ENCODE results near the gene ABR. TPM values are rescaled to one million over a fixed set of nuclear protein-coding genes. Genes with fewer than 3 reads are reported as not detected.
"Not testable (repeated sequence)": the region's sequence is repeated elsewhere in the genome, so short reads cannot be mapped to it uniquely, and the experiment has no call there.

Gene ABR
- total and polyA plus RNA-seq, 2 of the 13 experiments (the other 11 are each of a cell fraction or from before 2014, with no cell fraction given) = 12.4 to 40.4 TPM

DNA sequence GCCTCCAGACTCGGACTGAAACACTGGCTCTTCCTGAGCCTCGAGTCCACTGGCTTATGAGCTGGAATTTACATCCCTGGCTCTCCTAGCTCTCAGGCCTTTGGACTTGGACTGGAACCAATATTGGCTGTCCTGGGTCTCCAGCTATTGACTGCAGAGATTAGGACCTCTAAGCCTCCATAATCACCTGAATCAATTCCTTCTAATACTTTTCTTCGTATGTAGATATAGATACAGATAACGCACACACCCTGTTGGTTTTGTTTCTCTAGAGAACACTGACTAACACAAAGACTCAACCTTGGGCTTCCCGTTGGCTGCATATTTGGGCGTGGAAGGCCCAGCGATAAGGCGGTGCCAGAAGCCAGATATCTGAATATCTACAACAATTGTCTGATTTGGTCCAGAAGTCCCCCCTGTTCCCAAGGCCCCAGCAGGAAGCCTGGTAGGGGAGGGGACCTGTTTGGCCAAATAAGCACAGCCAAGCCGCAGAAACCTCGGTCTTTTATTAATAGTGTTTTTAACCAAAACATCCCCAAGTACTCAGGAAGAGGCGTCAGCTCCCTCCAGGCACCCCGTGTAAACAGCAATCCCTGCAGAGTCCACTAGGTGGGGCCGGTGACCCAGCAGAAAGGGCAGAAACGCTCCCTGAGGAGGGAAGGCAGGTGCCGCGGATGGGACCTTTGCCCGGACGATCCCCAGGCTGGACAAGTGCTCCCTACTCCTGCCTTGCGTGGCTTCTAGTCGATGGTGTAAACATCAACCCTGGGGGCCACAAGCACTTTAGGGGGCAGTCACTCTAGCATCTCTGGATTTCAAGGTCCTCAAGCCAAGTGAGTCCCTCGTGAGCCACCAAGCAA is 57.0 kb downstream of the ABR start (continued):
- TF ChIP-seq ZBTB42 (CRISPR knock-in tag; IDR thresholded peaks at IDR 0.05) (no peak), FOXK2 (IDR thresholded peaks at IDR 0.05) (no peak), FOXA3 (CRISPR knock-in tag; IDR thresholded peaks at IDR 0.05) (peak; percentile 84), KLF15 (CRISPR knock-in tag; IDR thresholded peaks at IDR 0.05; ENCODE audit: borderline replicate concordance) (no peak), IRF2 (CRISPR knock-in tag; IDR thresholded peaks at IDR 0.05) (0 out of 2 replicates have a peak, but pooled peaks have one; percentile 47), TBX3 (IDR thresholded peaks at IDR 0.05; ENCODE audit: borderline replicate concordance) (no peak), KLF16 (CRISPR knock-in tag; IDR thresholded peaks at IDR 0.05) (no peak), KDM2A (CRISPR knock-in tag; IDR thresholded peaks at IDR 0.05; ENCODE audit: borderline replicate concordance, low read depth) (peak; percentile 68), ZSCAN25 (CRISPR knock-in tag; IDR thresholded peaks at IDR 0.05) (no peak), ZNF264 (CRISPR knock-in tag; IDR thresholded peaks at IDR 0.05) (no peak), MBD4 (IDR thresholded peaks at IDR 0.05; ENCODE audit: borderline replicate concordance, low read length) (no peak)
- TF ChIP-seq, protein P1, sequence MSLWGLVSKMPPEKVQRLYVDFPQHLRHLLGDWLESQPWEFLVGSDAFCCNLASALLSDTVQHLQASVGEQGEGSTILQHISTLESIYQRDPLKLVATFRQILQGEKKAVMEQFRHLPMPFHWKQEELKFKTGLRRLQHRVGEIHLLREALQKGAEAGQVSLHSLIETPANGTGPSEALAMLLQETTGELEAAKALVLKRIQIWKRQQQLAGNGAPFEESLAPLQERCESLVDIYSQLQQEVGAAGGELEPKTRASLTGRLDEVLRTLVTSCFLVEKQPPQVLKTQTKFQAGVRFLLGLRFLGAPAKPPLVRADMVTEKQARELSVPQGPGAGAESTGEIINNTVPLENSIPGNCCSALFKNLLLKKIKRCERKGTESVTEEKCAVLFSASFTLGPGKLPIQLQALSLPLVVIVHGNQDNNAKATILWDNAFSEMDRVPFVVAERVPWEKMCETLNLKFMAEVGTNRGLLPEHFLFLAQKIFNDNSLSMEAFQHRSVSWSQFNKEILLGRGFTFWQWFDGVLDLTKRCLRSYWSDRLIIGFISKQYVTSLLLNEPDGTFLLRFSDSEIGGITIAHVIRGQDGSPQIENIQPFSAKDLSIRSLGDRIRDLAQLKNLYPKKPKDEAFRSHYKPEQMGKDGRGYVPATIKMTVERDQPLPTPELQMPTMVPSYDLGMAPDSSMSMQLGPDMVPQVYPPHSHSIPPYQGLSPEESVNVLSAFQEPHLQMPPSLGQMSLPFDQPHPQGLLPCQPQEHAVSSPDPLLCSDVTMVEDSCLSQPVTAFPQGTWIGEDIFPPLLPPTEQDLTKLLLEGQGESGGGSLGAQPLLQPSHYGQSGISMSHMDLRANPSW (CRISPR knock-in tag; IDR thresholded peaks at IDR 0.05; ENCODE audit: borderline replicate concordance) = no peak
- TF ChIP-seq, protein P2, sequence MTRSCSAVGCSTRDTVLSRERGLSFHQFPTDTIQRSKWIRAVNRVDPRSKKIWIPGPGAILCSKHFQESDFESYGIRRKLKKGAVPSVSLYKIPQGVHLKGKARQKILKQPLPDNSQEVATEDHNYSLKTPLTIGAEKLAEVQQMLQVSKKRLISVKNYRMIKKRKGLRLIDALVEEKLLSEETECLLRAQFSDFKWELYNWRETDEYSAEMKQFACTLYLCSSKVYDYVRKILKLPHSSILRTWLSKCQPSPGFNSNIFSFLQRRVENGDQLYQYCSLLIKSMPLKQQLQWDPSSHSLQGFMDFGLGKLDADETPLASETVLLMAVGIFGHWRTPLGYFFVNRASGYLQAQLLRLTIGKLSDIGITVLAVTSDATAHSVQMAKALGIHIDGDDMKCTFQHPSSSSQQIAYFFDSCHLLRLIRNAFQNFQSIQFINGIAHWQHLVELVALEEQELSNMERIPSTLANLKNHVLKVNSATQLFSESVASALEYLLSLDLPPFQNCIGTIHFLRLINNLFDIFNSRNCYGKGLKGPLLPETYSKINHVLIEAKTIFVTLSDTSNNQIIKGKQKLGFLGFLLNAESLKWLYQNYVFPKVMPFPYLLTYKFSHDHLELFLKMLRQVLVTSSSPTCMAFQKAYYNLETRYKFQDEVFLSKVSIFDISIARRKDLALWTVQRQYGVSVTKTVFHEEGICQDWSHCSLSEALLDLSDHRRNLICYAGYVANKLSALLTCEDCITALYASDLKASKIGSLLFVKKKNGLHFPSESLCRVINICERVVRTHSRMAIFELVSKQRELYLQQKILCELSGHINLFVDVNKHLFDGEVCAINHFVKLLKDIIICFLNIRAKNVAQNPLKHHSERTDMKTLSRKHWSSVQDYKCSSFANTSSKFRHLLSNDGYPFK (CRISPR knock-in tag; IDR thresholded peaks at IDR 0.05; ENCODE audit: borderline replicate concordance) = 0 out of 2 replicates have a peak, but pooled peaks have one; percentile 21

DNA sequence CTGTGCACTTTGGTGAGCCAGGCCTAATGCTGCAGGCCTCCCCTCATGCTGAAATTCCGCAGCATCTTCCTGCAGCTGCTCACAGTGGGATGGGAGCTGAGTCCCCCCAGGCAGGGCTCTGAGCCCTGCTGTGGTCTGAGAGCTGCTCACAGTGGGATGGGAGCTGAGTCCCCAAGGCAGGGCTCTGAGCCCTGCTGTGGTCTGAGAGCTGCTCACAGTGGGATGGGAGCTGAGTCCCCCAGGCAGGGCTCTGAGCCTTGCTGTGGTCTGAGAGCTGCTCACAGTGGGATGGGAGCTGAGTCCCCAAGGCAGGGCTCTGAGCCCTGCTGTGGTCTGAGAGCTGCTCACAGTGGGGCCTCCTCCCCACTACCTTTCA is 58.4 kb downstream of the ABR start:
- CTCF ChIA-PET (ENCODE audit: low intra/inter-chr PET ratio, low total read pairs); H3K27ac ChIP-seq (ENCODE audit: extremely low read length, insufficient read depth, low read length); DNase-seq (ENCODE audit: low spot score); H3K36me3 ChIP-seq (replicated peaks in 1 of 2; ENCODE audit: control insufficient read depth in 1 of 2, insufficient read depth in 2 of 2, low read length in 2 of 2); FAIRE-seq; POLR2A ChIA-PET; H3K9me3 ChIP-seq (ENCODE audit: low read length); ATAC-seq; H3K4me2 ChIP-seq (ENCODE audit: low read depth, low read length); BruUV-seq (replicated peaks); H3K79me2 ChIP-seq (ENCODE audit: insufficient read depth, low read length); intact Hi-C loops (cut with micrococcal nuclease; ENCODE audit: unreplicated experiment); H3K9ac ChIP-seq (ENCODE audit: insufficient read depth, low read depth, low read length); H2AFZ ChIP-seq (ENCODE audit: low read length); H4K20me1 ChIP-seq (ENCODE audit: insufficient read depth, low read length); H3K4me3 ChIP-seq (replicated peaks in 1 of 3; ENCODE audit: insufficient read depth in 1 of 3, low read depth in 2 of 3, low read length in 3 of 3): not testable (repeated sequence)
- in situ Hi-C loops (cut with HindIII; ENCODE audit: extremely low pct_ligation_motif_present, low pct_unique_long_range_greater_than_20kb) = loop anchor here (5.0 kb wide), 1 partner anchor 66 kb away; no protein-coding TSS in a partner anchor
- Histone ChIP-seq H3K27me3 (ENCODE audit: control insufficient read depth in 1 of 2, insufficient read depth in 2 of 2, low read length in 2 of 2) (peaks cover 23 to 53% of the 10 kb centered on the region in 2 experiments; a peak in 4 of 5 replicates), H3K4me1 (ENCODE audit: insufficient read depth, low read length) (peaks cover 22% of the 10 kb centered on the region)
- no CpG with 5 or more reads among the region's 1 CpG for WGBS (ENCODE audit: low lambda C conversion rate)
